Stimulated activated CD8-positive, alpha-beta memory T cell treated with anti-CD3 and anti-CD28 coated beads, Interleukin-15, amount 100 ng/mL, for 1 hour (primary cell): ENCODE results near the gene ATXN10.
"Not testable (repeated sequence)": the region's sequence is repeated elsewhere in the genome, so short reads cannot be mapped to it uniquely, and the experiment has no call there.

Source experiments
- DNase-seq: peaks from one replicate; pipeline ENCODE4 v3.0.0-alpha.2; 2020; ENCODE audit warnings: low read depth

Gene ATXN10, protein sequence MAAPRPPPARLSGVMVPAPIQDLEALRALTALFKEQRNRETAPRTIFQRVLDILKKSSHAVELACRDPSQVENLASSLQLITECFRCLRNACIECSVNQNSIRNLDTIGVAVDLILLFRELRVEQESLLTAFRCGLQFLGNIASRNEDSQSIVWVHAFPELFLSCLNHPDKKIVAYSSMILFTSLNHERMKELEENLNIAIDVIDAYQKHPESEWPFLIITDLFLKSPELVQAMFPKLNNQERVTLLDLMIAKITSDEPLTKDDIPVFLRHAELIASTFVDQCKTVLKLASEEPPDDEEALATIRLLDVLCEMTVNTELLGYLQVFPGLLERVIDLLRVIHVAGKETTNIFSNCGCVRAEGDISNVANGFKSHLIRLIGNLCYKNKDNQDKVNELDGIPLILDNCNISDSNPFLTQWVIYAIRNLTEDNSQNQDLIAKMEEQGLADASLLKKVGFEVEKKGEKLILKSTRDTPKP

DNA sequence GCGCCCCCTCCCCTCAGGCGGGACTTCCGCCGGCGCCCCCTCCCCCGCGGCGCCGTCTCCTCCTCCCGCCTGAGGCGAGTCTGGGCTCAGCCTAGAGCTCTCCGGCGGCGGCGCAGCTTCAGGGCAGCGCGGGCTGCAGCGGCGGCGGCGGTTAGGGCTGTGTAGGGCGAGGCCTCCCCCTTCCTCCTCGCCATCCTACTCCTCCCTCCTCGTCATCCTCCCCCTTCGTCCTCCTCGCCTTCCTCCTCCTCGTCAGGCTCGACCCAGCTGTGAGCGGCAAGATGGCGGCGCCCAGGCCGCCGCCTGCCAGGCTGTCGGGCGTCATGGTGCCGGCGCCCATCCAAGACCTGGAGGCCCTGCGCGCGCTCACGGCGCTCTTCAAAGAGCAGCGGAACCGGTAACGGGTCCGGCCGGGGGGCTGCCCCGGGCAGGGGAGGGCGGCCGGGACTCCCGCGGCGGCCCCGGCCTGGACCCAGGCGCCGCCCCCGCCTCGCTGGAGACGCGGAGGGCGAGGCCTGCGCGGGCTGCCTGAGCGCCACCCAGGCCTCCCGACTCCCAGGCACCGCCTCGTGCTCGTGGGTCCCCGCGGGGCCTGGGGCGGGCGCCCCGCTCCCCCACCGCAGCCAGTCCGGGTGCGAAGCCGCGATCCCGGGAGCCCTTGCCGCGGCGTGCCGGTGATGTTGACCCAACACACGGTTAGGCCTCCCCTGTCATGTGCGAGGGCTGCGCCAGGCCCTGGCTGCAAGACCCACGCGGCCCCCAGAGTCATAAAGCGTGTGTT is at the start of gene ATXN10:
TSS of gene ATXN10 (plus strand) at position 52 of the 781 bp plus-strand sequence. CDS start at position 282, 230 bp downstream.
- DNase-seq = peak; percentile 18

DNA sequence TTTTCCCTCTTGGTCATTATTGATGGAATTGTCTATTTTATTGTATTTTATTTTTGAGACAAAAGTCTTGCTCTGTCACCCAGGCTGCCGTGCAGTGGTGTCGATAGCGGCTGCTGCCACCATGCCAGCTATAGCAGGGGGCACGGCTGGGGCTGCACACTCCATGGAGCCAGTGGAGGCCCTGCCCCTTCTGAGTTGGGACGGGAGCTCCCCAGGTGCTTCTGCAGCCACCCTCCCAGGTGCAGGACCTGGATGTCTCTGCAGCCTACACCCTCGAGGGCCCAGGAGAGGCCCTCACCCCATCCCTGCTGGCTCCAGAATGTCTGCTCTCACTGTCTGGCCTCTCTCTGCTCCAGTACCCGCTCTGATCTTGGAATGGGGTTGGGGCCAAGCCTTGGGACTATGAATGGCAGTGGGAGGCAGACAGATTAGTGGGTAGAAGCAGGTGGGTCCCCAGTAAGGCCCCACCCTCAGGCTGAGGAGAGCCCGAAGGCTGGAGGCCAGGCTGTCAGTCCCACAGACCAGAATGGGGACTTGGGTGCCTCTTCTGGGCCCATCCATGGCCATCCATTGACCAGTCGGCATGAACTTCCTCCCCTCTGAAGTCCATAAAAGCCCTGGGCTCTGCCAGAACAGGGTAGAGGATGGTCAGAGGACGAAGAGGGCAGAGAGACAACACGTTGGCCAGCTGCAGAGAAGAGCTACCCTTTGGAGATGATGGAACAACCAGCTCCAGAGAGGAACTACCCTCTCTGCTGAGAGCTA is 49.6 kb upstream of the ATXN10 start:
- DNase-seq = no peak

DNA sequence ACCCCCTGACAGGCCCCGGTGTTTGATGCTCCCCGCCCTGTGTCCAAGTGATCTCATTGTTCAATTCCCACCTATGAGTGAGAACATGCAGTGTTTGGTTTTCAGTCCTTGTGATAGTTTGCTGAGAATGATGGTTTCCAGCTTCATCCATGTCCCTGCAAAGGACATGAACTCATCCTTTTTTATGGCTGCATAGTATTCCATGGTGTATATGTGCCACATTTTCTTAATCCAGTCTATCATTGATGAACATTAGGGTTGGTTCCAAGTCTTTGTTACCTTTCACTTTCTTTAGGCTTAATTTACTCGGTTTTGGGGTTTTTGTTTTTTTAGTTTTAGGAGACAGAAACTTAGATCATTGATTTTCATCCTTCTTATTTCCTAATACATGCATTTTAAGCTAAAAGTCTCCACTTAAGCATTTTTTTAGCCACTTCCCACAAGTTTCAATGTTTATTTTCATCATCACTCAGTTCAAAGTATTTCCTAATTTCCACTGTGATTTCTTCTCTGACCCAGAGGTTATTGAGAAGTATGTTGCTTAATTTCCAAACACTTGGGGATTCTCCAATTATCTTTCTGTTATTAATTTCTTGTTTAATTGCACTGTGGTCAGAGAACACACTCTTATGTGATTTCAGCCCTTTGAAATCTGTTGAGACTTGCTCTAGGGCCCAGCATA is 48.0 kb upstream of the ATXN10 start:
- not testable (repeated sequence) for DNase-seq

DNA sequence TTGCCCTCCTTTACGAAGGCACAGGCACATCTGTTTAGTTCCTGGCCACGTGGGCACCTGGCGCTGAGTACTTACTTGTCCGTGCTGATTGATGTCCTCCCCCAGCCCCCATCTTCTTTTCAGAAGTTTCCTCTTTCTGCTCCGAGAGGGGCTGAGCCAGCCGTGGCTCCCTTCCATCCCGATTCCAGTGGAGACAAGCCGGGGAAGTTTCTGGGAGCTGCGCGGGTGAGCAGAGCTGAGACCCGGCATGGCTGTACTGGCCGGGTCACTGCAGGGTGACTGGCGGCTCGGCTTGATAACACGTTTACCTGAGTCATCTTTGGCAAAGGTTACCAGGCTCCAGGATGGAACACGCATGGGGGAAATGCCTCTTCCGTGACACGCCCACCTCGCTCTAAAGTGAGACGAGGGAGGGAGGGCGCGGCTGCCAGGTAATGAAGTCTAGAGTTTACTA is 45.4 kb upstream of the ATXN10 start:
- no peak for DNase-seq

DNA sequence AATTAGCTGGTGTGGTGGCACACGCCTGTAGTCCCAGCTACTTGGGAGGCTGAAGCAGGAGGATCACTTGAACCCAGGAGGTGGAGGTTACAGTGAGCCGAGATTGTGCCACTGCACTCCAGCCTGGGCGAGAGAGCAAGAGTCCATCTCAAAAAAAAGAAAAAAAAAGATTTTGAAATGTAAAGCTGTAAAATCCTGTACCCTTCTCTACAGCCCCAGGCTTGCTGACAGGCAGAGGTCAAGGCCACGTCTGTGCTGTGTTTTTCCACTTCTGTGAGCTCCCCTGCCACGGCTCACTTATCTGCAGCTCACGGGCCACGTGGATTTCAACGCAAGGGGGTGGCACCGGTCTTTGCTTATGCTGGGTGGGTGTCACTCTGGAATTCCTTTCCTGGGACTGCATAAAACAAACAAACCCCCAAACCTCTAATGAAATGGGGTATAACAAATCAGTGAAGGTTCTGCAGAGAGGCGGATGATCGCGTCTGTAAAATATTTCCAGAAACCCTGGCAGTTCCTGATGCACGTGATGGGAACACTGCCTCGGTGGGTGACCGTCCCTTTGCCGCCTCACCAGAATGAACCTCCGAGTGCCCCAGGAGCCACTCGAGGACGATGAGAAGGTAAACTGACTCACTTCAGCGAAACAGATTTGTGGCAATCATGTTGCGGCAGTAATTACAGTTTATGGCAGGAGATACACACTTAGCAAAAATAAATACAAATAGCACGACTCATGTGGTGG is 44.0 kb upstream of the ATXN10 start:
- DNase-seq = no peak

DNA sequence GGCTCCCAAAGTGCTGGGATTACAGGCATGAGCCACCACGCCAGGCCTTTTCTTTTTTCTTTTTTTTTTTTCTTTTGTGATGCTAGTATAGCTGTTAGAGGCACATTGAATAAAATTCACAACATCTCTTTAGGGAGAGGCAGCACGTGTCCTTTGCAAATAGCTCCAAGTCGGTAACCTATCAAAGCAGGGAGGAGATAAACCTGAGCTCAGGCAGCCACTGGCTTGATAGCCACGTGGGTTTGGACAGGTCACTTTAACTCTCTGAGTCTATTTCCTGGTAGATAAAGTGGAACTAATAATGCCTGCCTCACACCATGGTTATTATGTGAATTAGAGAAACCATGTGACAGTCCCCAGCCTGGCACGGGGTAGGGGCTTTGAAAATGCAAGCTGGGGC is 43.1 kb upstream of the ATXN10 start:
- no peak for DNase-seq

DNA sequence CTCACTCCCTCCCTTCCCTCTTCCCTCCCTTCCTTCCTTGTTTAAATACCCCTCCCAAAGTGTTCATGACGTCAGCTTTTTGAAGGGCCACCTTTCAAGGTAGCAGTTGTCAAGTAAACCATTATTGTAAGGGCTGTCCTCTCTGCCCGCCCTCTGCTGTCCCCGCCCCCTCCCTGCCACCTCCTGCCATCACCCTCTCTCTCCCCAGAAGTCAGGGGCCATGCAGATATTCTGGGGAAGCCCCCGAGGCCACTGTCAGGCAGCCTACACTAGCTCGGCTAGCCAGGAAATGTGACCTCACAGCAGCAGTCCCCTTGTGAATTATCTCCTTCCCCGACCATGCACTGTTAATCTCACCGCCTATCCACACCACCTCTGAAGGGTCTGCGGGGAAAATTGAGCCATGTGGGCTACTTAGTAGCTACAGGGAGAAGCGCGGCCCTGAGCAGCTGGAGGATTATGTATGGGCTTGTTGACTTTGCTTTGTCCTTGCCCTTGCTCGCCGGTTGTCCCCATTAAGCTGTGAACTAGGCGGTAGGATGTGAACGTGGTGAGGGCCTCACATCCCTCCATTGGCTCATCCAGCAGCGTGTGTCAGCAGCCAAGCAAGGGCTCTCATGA is 42.1 kb upstream of the ATXN10 start:
- no peak for DNase-seq

DNA sequence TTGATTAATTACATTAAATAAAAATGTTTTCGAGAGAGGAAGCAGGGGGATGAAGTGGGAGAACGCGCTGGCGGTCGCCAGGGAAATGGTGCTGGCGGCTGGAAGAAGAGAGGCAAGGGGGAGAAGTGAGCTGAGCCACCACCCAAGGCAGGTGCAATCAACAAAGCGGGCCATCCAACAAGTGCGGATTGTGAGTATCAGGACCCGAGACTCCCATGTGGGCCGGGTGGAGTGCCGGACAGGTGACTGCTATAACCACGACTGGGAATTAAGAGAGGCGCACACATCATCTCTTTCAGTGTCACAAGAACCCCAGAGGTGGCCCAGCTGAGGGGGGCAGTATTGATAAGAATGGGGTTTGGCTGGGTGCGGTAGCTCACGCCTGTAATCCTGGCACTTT is 41.2 kb upstream of the ATXN10 start:
- no peak for DNase-seq

DNA sequence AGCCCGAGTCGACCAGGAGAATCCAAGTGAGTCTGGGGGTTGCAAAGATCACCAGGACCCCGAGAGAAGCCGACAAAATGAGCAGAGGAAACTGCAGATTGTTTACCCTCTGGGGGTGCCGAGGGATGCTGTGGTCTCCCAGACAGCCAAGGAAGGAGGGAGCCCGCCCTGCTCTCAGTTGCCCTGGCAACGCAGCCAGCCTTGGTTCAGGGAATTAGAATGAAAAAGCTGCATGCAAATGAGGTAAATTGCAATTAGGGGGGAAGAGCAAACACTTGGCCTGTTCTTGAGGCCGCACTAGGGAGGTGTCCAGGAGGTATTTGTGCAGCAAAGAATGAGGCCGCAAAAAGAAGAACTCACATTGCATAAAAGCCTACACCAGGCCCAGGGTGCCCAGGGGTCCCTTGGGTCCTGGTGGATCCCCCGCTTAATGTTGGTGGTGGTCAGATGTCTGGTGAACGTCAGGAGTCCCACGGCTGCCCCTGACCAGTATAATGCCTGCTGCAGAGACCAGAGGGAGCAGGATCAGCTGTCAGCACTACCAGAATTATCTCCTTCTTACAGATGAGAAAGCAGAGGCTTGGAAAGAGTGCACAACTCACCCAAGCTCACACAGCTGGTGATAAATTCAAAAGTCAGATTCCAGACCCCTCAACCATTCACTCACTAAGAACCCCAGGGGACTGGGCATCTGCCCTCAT is 40.3 kb upstream of the ATXN10 start:
- no peak for DNase-seq

DNA sequence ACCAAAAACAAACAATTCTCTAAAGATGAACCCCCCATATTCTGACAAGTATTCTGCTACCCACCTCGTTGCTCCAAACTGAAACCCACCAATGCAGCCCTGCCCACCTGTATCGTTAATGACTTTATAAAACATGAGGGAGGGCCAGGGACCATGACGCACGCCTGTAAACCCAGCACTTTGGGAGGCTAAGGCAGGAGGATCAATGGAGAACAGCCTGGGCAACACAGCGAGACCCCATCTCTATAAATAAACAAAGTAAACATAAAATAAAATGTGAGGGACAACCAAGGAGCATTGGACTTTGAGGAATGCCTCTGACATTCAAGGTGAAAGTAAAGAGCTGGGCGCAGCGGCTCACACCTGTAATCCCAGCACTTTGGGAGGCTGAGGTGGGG is 39.8 kb upstream of the ATXN10 start:
- no peak for DNase-seq

DNA sequence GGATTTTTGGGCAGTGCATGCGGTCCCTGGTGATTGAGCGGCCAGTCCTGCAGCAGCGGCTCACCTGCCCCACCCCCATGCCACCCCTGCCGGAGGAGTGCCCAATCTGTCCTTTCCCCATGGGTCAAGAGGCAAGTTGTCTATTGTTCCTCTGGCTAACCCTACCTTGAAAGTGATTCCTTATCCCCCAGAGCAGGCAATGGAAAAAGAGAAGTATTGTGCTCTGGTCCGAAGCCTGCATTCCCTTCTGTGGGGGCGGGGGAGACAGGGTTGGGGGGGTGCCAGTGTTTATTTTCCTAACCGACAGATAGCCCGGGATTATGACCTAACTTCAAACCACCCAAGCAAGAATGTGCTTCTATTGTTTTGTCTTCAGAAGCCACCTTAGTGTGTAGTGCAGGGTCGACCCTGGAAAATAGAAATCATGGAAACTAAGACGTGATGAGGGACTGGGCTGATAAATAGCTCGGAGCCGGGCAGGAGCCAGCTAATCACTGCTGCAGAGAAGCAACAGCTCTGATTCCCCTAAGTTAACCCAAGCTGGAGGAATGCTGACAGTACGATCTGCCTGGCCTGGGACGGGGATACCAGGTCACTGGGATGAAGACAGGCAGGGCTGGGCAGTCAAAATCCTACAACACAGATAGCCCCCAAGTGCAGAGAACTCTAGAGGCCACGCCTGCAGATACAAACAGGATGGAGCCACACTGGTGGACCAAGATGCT is 38.7 kb upstream of the ATXN10 start:
- no peak for DNase-seq

DNA sequence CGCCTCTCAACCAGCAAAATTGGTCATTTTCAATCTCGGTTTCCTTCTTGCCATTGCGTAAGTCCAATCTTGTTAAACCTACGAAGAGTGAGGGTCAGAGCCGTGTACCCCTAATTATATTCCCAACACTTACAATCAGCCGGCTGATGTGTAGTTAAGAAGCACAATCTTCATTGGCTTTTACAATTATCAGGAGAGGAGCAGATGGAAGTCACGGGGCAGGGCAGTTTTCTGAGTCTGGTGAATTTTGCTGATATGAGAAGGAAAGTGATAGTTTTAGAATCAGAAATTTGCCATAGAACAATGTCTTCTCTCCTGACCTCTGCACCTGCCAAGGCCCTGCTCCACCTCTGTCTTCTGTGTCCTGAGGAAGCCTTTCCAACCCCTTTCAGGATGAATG is 35.0 kb upstream of the ATXN10 start:
- no peak for DNase-seq

DNA sequence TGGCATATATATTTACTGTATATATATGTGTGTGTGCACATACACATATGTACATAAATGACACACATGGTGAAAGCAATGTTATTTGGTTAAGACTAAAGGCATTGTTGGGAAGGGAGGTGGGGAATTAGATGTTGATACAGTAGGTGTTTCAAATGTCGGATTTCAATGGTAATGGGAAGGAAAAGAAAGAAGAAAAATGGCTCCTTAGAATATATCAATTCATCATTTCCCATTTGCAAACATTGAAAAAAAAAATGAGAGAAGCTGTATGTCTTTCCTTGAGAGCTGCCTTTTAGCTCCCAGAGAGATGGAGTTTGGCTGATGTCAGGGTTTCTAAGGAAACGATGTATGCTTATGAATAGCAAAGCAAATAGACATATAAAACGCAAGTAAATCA is 33.4 kb upstream of the ATXN10 start:
- no peak for DNase-seq

DNA sequence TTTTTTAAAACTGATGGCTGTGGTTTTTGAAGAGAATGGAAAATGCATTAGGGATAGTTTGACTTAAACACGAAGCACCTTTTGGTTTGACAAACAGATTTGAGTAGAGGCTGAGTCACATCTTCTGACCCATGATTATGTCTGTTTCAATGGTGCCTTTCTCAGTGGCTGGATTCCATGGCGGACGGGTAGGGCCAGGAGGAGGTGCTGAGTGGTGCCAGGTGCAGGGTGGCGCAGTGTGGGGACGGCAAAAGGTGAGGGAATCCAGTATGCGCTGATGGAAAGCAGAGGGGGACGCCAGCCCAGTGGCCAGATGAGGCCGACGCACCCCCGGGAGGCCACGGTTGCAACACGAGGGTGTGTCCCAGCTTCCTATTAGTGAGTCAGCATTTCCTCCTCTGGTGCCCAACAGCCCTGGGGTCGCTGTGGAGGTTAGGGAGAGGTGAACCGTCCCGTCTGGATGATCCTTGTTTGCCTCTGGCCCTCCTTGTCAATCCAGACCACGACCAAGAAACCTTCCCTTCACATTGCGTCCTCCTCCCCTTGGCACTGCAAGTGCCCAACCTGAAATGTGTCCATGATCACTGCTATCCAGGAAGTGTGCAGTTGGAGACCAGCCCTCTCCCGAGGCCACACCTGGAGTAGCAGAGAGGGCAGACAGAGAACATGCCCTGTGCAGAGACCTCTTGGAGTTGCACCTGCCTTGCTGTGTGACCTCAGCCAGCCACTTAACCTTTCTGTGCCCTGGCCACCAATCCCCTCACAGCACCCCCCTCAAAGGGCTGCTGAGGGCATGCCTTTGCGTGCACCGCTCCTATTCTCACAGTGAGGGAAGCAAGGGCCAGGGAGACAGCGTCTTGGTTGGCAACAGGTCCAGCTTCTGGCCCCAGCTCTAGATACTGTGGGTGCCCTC is 32.5 kb upstream of the ATXN10 start:
- no peak for DNase-seq

DNA sequence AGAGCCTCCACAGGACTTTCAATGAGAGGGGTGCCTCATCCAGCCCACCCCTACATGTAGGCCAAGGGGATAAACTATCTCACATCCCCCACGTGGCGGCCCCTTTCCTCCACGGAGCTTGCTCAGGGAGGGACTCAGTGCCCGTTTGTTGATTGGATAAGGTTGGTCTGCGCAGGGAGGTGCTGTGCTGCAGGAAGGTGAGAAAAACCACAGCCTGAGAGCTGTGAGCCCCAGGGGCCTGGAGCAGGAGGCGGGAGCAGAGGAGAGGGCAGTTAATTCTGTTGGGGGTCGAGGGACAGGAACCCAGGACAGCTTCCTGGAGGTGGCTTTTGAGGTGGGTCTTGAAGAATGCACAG is 31.9 kb upstream of the ATXN10 start:
- no peak for DNase-seq

DNA sequence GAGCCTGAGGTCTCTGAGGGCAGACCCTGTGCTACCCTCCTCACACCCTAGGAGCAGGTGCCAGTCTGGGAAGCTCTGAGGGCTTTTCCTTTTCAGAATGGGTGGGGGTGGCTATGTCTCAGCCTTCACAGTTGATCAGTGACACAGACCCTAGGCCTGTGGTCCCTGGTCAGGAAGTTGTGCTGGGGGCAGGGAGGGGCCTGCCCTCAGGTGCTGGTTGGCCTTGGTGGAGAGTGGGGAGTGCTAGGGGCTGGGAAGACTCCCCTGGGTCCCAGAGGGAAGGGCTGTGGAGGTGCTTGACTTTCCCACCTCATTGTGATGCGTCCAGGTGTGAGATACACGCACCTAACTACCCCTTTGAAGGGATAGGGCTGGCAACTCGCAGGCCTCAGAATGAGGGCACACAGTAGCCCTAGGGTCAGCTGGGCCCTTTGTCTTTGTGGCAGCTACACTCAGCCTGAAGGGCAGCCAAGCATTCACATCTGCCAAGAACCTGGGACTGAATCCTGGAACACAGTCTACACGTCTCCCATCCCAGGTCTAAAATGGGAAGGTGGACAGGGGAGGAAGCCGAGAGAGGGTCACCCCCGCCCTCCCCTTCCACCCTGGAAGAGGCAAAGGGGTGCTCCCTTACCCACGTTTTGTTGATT is 31.2 kb upstream of the ATXN10 start:
- DNase-seq = no peak

DNA sequence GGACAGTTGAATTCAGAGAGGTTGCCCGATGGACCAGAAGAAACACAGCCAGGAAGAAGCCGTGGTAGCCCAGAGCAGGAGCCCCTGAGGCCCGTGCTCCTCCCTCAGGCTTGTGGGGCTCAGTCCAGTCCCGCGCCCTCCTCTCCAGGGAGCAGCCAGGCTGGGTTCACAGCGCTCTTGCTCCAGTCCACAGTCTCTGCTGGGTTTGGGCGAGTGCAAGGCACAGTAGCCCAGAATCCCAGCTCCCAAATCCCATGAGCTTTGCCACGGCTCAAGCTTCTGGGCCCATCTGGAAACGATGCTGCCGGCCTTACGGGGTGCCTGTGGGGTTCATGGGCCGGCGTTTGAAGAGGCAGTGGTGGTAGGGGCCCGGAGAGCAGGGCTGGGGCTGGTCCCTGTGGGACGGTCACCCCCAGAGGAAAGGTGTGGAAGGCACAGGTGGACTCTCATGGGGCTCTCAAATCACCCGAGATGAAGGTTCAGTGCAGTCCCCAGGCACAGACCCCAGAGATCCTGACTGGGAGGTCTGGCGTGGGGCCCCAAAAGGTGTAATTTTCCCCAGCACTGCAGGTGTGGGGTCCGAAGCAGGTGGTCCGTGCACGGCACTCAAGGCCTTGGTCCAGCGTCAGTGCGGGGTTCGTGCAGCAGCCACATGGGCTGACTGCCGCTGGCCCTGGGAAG is 30.6 kb upstream of the ATXN10 start:
- no peak for DNase-seq
